Measurements from ENCODE around the gene DEFB129.
"Not testable (repeated sequence)": the region's sequence is repeated elsewhere in the genome, so short reads cannot be mapped to it uniquely, and the experiment has no call there.

The DEFB129 gene, protein sequence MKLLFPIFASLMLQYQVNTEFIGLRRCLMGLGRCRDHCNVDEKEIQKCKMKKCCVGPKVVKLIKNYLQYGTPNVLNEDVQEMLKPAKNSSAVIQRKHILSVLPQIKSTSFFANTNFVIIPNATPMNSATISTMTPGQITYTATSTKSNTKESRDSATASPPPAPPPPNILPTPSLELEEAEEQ

GRCh38 chr20:226958-227357 is at the start of gene DEFB129:
Gene DEFB129 (plus strand): TSS chr20:227258. CDS start chr20:227289, 31 bp downstream.
- no peak for FAIRE-seq

DNA sequence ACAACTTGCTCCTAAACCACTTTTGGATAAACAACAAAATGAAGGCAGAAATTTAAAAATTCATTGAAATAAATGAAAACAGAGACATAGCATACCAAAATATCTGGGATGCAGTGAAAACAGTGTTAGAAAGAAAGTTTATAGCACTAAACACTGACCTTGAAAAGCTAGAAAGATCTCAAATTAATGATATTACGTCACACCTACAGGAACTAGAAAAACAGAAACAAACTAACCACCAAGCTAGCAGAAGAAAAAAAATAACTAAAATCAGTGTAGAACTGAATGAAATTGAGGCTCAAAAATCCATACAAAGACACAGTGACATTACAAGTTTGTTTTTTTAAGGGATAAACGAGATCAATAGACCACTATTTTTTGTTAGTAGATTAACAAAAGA is 42.8 kb upstream of the DEFB129 start:
- no peak for FAIRE-seq

DNA sequence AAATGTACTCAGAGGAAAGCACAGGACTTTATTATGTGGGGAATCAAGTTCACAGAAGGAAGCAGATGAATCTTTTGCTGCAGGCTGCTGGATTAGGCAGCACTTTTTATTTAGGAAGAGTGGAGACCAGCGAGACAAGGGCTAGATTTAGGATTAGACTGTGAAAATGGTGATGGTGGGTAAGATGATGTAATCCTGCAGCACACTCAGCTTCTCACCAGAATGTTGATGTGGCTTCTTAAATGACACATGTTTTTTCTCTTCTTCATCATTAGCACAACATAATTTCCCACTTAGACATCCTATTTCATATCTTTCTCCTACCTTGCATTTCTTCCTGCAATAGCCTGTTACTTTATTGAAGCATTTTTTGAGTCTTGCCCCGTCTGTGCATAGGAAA is 39.3 kb upstream of the DEFB129 start:
- no peak for FAIRE-seq

- no peak for FAIRE-seq
Measured at GRCh38 chr20:189611-190010, 37.4 kb upstream of the DEFB129 start, which contains the start of gene DEFB128. Gene DEFB128 (minus strand): TSS chr20:189711. CDS start chr20:189623, 88 bp downstream.

- no peak for FAIRE-seq
Measured at GRCh38 chr20:198225-198624, 28.8 kb upstream of the DEFB129 start.

GRCh38 chr20:199996-200395 is 27.1 kb upstream of the DEFB129 start:
- no peak for FAIRE-seq

DNA sequence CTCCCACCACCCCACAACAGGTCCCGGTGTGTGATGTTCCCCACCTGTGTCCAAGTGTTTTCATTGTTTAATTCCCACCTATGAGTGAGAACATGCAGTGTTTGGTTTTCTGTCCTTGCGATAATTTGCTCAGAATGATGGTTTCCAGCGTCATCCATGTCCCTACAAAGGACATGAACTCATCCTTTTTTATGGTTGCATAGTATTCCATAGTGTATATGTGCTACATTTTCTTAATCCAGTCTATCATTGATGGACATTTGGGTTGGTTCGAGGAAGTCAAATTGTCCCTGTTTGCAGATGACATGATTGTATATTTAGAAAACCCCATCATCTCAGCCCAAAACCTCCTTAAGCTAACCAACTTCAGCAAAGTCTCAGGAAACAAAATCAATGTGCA is 23.4 kb upstream of the DEFB129 start:
- not testable (repeated sequence) for FAIRE-seq

DNA sequence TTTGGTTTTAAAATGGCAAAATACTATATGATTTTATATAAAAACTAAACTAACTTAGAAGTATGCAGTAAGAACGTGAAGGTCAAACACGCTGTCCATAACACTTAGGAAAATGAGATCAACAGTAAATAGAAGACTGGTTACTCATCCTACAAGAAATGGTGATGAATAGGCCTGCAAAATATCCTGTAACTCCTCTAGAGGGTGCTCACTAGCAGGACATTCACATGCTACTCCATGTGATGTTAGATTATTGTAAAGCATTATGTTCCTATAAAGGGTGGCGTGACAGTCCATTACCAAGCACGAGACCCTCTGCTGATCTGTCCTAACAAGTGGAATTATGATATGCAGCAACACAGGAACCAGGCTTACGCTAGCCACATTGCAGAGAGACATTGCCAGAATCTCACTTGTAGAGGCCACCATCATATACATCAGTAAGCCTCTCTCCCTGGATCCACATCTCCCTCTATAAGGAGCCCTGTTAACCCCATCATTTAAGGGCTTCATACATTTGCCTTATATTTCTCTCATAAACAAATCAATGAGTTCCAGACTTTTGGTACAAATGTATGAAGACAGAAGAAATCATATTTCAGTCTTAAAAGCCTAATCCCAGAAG is 18.0 kb upstream of the DEFB129 start:
- peak; percentile 91 for FAIRE-seq

DNA sequence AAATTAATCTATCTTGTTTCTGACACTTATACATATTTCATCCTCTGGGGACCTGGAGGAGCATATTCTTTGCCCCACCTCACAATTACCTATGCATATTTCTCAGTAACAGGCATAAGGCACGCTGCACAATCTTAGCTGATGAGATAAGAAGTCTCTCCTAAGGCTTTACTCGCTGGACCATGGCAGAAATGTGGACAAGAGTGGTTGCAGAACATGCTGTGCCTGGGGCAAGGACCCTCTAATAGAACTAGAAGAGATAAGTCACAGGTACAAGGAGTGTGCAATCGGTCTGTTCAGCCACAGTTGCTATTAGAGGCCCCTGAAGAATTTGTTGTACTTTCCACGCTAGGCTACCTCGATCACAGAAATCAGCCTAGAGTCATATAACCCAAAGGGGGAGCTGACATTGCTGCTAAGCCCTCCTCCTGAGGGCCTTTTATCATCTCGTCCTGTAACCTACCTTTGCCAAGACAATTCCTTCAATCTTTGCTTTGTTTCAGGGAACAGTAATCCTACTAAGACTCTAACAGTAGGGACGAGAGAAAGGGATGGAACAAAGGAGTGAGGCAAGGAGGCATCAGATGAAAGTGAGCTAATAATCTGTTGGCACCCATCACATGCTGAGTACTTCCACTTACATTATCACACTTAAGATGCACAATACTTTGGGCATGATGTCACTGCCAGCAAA is 16.1 kb upstream of the DEFB129 start:
- FAIRE-seq, result no peak

DNA sequence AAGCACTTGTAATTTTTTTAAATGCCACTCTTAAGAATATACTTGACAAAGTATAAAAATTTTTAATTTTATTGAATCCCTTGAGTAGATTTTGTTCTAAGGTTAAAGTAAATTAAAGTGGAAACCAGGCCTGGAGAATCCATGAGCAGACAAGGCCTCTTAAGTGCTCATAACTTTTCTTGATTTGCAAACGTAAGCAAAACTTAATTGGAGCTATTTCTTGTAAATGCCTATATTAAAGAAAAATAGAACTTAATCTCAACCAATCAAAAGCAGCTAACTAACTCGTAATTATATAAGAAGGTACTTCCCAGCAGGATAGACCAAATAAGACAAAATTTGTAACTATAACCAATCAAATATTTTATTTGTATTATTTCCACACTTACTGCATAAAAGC is 12.7 kb upstream of the DEFB129 start:
- no peak for FAIRE-seq

- FAIRE-seq, result no peak
Measured at GRCh38 chr20:215796-216195, 11.3 kb upstream of the DEFB129 start.

DNA sequence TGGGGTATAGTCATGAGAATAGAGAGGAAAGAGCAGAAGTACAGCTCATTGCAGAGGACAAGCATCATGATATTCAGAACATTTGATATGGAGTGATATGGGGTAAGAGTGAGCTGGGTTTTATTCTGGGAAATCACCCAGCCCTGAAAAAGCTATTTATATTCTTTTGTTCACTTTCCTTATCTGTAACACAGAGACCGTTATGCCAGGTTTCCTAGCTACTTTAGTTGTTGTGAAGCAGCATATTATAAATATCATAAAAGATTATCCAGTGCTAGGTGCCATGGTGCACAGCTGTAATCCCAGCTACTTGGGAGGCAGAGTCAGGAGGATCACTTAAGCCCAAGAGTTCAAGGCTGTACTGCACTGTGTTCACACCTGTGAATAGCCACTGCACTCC is 9.8 kb upstream of the DEFB129 start:
- no peak for FAIRE-seq

GRCh38 chr20:219290-220115 is 7.6 kb upstream of the DEFB129 start:
- FAIRE-seq, result no peak

GRCh38 chr20:221258-221830 is 5.7 kb upstream of the DEFB129 start:
- no peak for FAIRE-seq

GRCh38 chr20:225879-226278 is 1.2 kb upstream of the DEFB129 start:
- not testable (repeated sequence) for FAIRE-seq

DNA sequence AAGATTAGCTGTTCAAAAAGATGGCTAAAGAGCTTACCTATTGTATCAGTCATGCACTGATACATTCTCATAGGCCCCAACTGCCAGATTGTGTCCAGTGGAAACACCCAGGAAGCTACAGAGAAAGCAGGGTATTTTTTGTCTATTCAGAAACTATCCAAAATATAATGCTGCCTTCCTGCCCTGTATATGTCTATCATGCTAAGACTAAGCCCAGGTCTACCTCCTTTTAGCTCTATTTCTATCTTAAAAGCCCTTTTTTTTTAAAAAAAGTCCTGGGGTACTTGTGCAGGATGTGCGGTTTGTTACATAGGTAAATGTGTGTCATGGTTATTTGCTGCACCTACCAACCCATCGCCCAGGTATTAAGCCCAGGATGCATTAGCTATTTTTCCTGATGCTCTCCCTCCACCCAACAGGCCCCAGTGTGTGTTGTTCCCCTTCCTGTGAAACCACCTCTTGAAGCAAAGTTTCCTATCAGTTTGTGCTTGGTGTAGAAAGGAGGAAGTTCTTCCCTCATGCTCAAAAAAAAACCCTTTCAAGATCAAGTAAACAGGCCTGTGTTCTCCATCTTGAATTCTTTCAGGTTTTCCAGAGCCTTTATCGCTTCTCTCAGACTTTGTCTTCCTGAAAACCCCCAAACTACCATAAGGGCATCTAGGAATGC is 514 bp downstream of the DEFB129 start:
- FAIRE-seq, result no peak

DNA sequence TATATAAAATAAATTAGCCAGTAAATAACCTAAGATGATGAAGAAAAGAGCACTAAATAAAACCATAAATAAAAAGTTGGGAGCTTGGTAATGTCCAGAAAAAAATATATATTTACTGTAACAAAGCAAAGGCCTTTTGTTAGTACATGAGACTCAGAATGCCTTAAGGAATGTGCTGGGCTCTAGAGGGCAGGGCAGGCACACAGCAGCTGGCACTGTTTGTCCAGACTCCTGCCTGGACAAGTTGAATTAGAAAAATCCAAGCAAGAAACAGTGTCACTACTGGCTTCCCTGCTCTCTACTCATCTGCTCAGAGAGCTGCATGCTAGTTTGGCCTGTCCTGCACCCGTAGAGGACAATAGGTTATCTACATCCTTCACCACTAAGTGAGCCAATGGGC is 8.8 kb downstream of the DEFB129 start:
- no peak for FAIRE-seq

DNA sequence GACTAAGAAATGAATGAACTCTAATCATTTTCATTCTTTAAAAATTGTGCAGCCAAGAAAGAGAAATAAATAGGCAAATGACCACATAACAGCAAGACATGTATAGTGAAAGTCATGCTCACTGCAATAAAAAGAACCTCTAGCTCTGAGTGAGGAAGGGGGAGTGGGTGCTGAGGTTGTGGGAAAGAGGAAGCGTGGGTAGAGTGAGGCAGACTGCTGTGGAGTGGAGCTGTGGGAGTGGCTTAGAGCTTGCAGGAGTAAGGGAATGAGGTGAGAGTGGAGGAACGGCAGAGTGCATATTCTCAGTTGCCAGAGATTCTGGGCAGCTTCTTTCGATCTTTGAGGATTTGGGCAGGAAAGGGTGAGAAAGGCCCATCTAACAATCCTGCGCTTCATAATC is 10.4 kb downstream of the DEFB129 start:
- no peak for FAIRE-seq

- FAIRE-seq, result no peak
Measured at GRCh38 chr20:237929-238328, 10.9 kb downstream of the DEFB129 start.

GRCh38 chr20:242905-243304 is 15.8 kb downstream of the DEFB129 start:
- FAIRE-seq, result no peak

- no peak for FAIRE-seq
Measured at GRCh38 chr20:251354-251753, 24.3 kb downstream of the DEFB129 start.

GRCh38 chr20:252801-253200 is 25.7 kb downstream of the DEFB129 start:
- FAIRE-seq, result no peak

All from TTC549 (cell line).